ENCODE measurements around the gene C6orf58.

DNA sequence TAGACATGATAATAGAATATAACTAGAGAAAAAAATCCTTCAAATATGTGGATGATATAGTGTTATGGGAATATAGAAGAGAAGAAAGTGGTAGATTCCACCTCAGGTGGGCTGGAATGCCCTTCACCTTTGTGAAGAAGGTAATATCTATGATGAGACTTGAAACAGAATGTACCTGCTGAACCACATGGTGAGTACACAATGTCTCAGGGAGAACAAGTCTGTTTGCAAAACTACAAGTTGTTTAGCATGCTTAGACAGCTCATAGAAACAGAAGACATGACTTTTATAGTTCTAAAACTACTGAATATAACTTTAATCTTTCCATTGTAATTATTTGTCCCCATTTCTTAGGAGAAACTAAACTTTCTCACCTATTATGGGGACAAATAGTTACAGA is 12.2 kb downstream of the C6orf58 start:
- TF ChIP-seq, protein P1, sequence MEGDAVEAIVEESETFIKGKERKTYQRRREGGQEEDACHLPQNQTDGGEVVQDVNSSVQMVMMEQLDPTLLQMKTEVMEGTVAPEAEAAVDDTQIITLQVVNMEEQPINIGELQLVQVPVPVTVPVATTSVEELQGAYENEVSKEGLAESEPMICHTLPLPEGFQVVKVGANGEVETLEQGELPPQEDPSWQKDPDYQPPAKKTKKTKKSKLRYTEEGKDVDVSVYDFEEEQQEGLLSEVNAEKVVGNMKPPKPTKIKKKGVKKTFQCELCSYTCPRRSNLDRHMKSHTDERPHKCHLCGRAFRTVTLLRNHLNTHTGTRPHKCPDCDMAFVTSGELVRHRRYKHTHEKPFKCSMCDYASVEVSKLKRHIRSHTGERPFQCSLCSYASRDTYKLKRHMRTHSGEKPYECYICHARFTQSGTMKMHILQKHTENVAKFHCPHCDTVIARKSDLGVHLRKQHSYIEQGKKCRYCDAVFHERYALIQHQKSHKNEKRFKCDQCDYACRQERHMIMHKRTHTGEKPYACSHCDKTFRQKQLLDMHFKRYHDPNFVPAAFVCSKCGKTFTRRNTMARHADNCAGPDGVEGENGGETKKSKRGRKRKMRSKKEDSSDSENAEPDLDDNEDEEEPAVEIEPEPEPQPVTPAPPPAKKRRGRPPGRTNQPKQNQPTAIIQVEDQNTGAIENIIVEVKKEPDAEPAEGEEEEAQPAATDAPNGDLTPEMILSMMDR (IDR thresholded peaks at IDR 0.05; ENCODE audit: low read depth, low read length, poor library complexity, severe bottlenecking): no peak
- TF ChIP-seq EZH2phosphoT487 (IDR thresholded peaks at IDR 0.05; ENCODE audit: borderline replicate concordance, low read length): no peak

Measured in DOHH2 (cell line).